ENCODE measurements around the gene JCHAIN. TPM values are rescaled to one million over a fixed set of nuclear protein-coding genes. Genes with fewer than 3 reads are reported as not detected.
"Not testable (repeated sequence)": the region's sequence is repeated elsewhere in the genome, so short reads cannot be mapped to it uniquely, and the experiment has no call there.

The JCHAIN gene
- total and polyA plus RNA-seq, 2 experiments from 2014 or later: 2.3 to 4.9 TPM

- Histone ChIP-seq H3K4me1 (ENCODE audit: insufficient read depth) (peaks cover 22% of the 10 kb centered on the region), H3K4me3 (peak overlapping the region; percentile 91), H3K27me3 (replicated peaks; ENCODE audit: insufficient read depth) (no peaks in the 10 kb centered on the region), H3K9ac (peak overlapping the region; percentile 89), H2AFZ (peak overlapping the region; percentile 94), H4K20me1 (ENCODE audit: insufficient read depth) (no peaks in the 10 kb centered on the region), H3K9me3 (ENCODE audit: low read depth) (no peaks in the 10 kb centered on the region), H3K27ac (peak overlapping the region; percentile 76), H3K79me2 (ENCODE audit: insufficient read depth) (peaks cover 35% of the 10 kb centered on the region), H3F3A (ENCODE audit: insufficient read depth) (peaks cover 35% of the 10 kb centered on the region), H3K36me3 (ENCODE audit: low read depth) (no peaks in the 10 kb centered on the region), H3K9me2 (ENCODE audit: insufficient read depth) (no peaks in the 10 kb centered on the region), H3K4me2 (ENCODE audit: unreplicated experiment) (peak overlapping the region; percentile 88)
- peak; percentile 84 for DNase-seq
- TF ChIP-seq EZH2 (IDR thresholded peaks at IDR 0.05; ENCODE audit: insufficient read depth, poor library complexity, severe bottlenecking): no peak
- WGBS, 2 experiments (ENCODE audit: low coverage in 1 of 2, low lambda C conversion rate in 2 of 2, missing lambda C conversion rate in 2 of 2): 1 to 2% methylated on average over 26 to 41 of the region's 58 CpGs
- in situ Hi-C loops (cut with MboI): no loop called here
These were observed 38.1 kb upstream of the JCHAIN start for GRCh38 chr4:70704215-70704930.

- peak; percentile 80 for DNase-seq
- peaks cover 35% of the 10 kb centered on the region for H3F3A ChIP-seq (ENCODE audit: insufficient read depth)
- H3K27me3 ChIP-seq (replicated peaks; ENCODE audit: insufficient read depth): no peaks in the 10 kb centered on the region
- H3K79me2 ChIP-seq (ENCODE audit: insufficient read depth): peaks cover 28% of the 10 kb centered on the region
- WGBS, 2 experiments (ENCODE audit: low coverage in 1 of 2, low lambda C conversion rate in 2 of 2, missing lambda C conversion rate in 2 of 2): 0% methylated on average over 11 of the region's 11 CpGs
- H3K27ac ChIP-seq: peak overlapping the region; percentile 76
- no peaks in the 10 kb centered on the region for H3K9me3 ChIP-seq (ENCODE audit: low read depth)
- H3K36me3 ChIP-seq (ENCODE audit: low read depth): no peaks in the 10 kb centered on the region
- TF ChIP-seq EZH2phosphoT487 (IDR thresholded peaks at IDR 0.05; ENCODE audit: insufficient read depth, low read depth): no peak
- no peak for TF ChIP-seq EZH2 (IDR thresholded peaks at IDR 0.05; ENCODE audit: insufficient read depth, poor library complexity, severe bottlenecking)
- in situ Hi-C loops (cut with MboI): no loop called here
- H4K20me1 ChIP-seq (ENCODE audit: insufficient read depth): no peaks in the 10 kb centered on the region
- no peaks in the 10 kb centered on the region for H3K9me2 ChIP-seq (ENCODE audit: insufficient read depth)
- H3K4me1 ChIP-seq (ENCODE audit: insufficient read depth): peaks cover 22% of the 10 kb centered on the region
- peak overlapping the region; percentile 89 for H3K9ac ChIP-seq
- H3K4me2 ChIP-seq (ENCODE audit: unreplicated experiment): peak overlapping the region; percentile 88
- H2AFZ ChIP-seq: peak overlapping the region; percentile 94
- H3K4me3 ChIP-seq: peak overlapping the region; percentile 91
These were observed 37.4 kb upstream of the JCHAIN start for GRCh38 chr4:70703619-70704214.

DNA sequence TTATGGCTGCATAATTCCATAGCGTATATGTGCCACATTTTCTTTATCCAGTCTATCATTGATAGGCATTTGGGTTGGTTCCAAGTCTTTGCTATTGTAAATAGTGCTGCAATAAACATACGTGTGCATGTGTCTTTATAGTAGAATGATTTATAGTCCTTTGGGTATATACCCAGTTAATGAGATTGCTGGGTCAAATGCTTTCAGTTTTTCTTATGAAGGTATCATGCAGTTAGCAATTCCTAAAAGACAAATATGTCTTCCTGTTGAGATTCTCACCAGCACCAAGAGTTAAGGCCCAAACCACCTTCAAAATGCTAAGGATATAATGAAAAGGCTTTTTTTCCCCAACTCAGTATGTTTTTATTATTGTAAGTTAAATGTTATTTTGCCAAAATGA lies 36.3 kb upstream of the JCHAIN start:
- peaks cover 20% of the 10 kb centered on the region for H3K4me1 ChIP-seq (ENCODE audit: insufficient read depth)
- in situ Hi-C loops (cut with MboI): not testable (repeated sequence)
- 75 to 88% methylated on average over 2 of the region's 2 CpGs for WGBS, 2 experiments (ENCODE audit: low coverage in 1 of 2, low lambda C conversion rate in 2 of 2, missing lambda C conversion rate in 2 of 2)

GRCh38 chr4:70701271-70701670 lies 35.0 kb upstream of the JCHAIN start:
- Histone ChIP-seq H3K4me3 (no peak overlapping the region), H3K79me2 (ENCODE audit: insufficient read depth) (peaks cover 4% of the 10 kb centered on the region), H3K9me3 (ENCODE audit: low read depth) (no peaks in the 10 kb centered on the region), H3K4me2 (ENCODE audit: unreplicated experiment) (no peak overlapping the region), H4K20me1 (ENCODE audit: insufficient read depth) (no peaks in the 10 kb centered on the region), H3F3A (ENCODE audit: insufficient read depth) (peaks cover 24% of the 10 kb centered on the region), H3K9me2 (ENCODE audit: insufficient read depth) (no peaks in the 10 kb centered on the region), H3K27me3 (replicated peaks; ENCODE audit: insufficient read depth) (no peaks in the 10 kb centered on the region), H3K9ac (no peak overlapping the region), H3K27ac (no peak overlapping the region), H3K36me3 (ENCODE audit: low read depth) (no peaks in the 10 kb centered on the region), H3K4me1 (ENCODE audit: insufficient read depth) (peaks cover 7% of the 10 kb centered on the region; the same call in 1 of the 2 replicates), H2AFZ (no peak overlapping the region)
- 45% methylated on average over 1 of the region's 1 CpG for WGBS, 2 experiments (ENCODE audit: low coverage in 1 of 2, low lambda C conversion rate in 2 of 2, missing lambda C conversion rate in 2 of 2)
- no peak for DNase-seq
- TF ChIP-seq EZH2 (IDR thresholded peaks at IDR 0.05; ENCODE audit: insufficient read depth, poor library complexity, severe bottlenecking) (no peak), EZH2phosphoT487 (IDR thresholded peaks at IDR 0.05; ENCODE audit: insufficient read depth, low read depth) (no peak)
- in situ Hi-C loops (cut with MboI): no loop called here

More for the DNA sequence above, 36.3 kb upstream of the JCHAIN start:
- H3K9me3 ChIP-seq (ENCODE audit: low read depth); H3K27me3 ChIP-seq (replicated peaks; ENCODE audit: insufficient read depth); H3K27ac ChIP-seq; H3K4me2 ChIP-seq (ENCODE audit: unreplicated experiment); H3K36me3 ChIP-seq (ENCODE audit: low read depth); DNase-seq; H4K20me1 ChIP-seq (ENCODE audit: insufficient read depth); H3K4me3 ChIP-seq; H3K9me2 ChIP-seq (ENCODE audit: insufficient read depth); H3K9ac ChIP-seq; H2AFZ ChIP-seq: not testable (repeated sequence)
- Histone ChIP-seq H3K79me2 (ENCODE audit: insufficient read depth) (peaks cover 17% of the 10 kb centered on the region), H3F3A (ENCODE audit: insufficient read depth) (peaks cover 31% of the 10 kb centered on the region)
